SKM-1 treated with dmso at 0.1 percent for 144 hours (cell line): ENCODE results near the gene SELENON.

Experiments
- DNase-seq: peaks from one replicate; lab custom pipeline; 2025; ENCODE audit not compliant: unreplicated experiment; lab: John Stamatoyannopoulos, UW

Gene SELENON

GRCh38 chr1:25799935-25800702 lies at the start of gene SELENON:
SELENON (plus strand) TSS chr1:25800193; CDS start chr1:25800231, 38 bp downstream.
- DNase-seq: no peak

GRCh38 chr1:25750923-25751605 lies 48.9 kb upstream of the SELENON start:
- DNase-seq: no peak

- DNase-seq: no peak
Measured at GRCh38 chr1:25754470-25755181, 45.4 kb upstream of the SELENON start.

GRCh38 chr1:25755475-25756125 lies 44.4 kb upstream of the SELENON start:
- no peak for DNase-seq

- no peak for DNase-seq
Measured at GRCh38 chr1:25756215-25756614, 43.8 kb upstream of the SELENON start.

- DNase-seq: no peak
Measured at GRCh38 chr1:25757151-25757845, 42.7 kb upstream of the SELENON start.

GRCh38 chr1:25757846-25758185 lies 42.2 kb upstream of the SELENON start:
- no peak for DNase-seq

- no peak for DNase-seq
Measured at GRCh38 chr1:25758466-25759070, 41.4 kb upstream of the SELENON start.

- no peak for DNase-seq
Measured at GRCh38 chr1:25760122-25760719, 39.8 kb upstream of the SELENON start.

- no peak for DNase-seq
Measured at GRCh38 chr1:25760871-25761270, 39.1 kb upstream of the SELENON start.

GRCh38 chr1:25763493-25763892 lies 36.5 kb upstream of the SELENON start:
- no peak for DNase-seq

GRCh38 chr1:25765136-25765922 lies 34.7 kb upstream of the SELENON start:
- no peak for DNase-seq

- no peak for DNase-seq
Measured at GRCh38 chr1:25765923-25766589, 33.9 kb upstream of the SELENON start.

GRCh38 chr1:25766721-25767436 lies 33.1 kb upstream of the SELENON start:
- DNase-seq: no peak

GRCh38 chr1:25767437-25767770 lies 32.6 kb upstream of the SELENON start:
- DNase-seq: no peak

GRCh38 chr1:25768999-25769398 lies 31.0 kb upstream of the SELENON start:
- DNase-seq: no peak

GRCh38 chr1:25769625-25770383 lies 30.2 kb upstream of the SELENON start:
- no peak for DNase-seq
